Kidney glomerular epithelial cell (primary cell): ENCODE data around the gene MIEF1.
A peak's percentile ranks its signal among the peaks of the same experiment; 100 is the strongest.

Experiments used
- DNase-seq: peaks from one replicate; lab custom pipeline; 2025; lab: John Stamatoyannopoulos, UW

Gene MIEF1

GRCh38 chr22:39502109-39502788 lies at the start of gene MIEF1:
MIEF1 (plus strand) TSS chr22:39502290; CDS start chr22:39511295, 9,005 bp downstream.
- DNase-seq, result peak; percentile 84

GRCh38 chr22:39452740-39453040 lies 49.4 kb upstream of the MIEF1 start:
- DNase-seq, result no peak

GRCh38 chr22:39453765-39454378 lies 48.2 kb upstream of the MIEF1 start:
- DNase-seq, result no peak

DNA sequence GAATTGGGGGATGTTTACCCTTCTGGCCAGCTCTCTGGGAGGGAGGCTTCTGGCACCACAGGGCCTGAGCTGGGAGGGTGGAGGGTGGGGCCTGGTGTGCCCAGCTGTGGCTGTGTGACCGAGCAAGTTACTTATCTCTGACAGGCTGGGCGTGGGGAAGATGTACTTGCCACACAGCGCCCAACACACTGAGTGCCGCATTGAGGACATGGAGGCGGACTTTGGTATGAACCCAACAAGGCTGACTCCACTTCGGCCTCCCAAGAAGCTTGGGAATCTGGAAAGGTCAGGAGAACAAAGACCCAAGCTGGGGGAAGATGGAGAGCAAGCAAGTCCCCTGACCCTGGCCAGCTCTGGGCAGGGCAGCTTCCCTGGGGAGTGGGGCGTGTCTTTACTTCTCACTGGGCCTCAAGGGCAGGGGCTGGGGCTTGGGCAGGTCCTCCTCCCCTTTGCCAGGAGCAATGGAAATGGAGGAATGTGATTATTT lies 47.7 kb upstream of the MIEF1 start:
- DNase-seq, result no peak

DNA sequence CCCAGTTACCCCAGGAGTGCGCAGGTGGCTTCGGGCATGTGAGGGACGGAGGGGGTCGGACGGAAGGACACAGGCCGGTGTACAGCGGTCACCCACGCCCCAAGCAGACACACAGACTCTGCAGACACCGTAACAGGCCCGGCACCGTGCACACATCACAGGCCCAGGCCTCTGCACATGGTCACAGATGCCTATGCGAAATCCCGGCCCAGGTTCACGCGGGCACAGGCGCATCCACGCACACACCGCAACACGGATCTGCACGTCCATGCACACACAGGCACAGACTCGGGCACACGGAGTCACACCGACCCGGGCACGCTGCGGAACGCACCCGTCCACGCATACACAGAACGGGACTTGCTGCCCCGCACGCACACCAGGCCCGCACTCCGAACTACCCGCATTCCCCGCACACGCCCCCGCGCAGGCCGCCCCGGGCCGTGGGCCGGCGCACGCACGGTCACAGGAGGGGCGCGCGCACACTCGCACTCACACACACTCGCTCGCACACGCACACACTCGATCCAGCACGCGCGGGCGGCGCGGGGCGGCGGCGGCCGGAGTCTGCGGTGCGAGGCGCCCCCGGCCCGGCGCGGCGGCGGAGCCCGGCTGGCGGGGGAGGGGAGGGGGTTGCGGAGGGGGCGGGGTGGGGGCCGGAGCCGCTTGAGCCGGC lies 45.4 kb upstream of the MIEF1 start, which contains the start of gene MGAT3:
Gene MGAT3 (plus strand): TSS at position 491 of the 676 bp plus-strand sequence. CDS start 30,336 bp downstream, outside the sequence.
- no peak for DNase-seq

GRCh38 chr22:39457198-39457555 lies 44.9 kb upstream of the MIEF1 start:
- DNase-seq, result no peak

GRCh38 chr22:39457556-39458443 lies 44.3 kb upstream of the MIEF1 start:
- no peak for DNase-seq

DNA sequence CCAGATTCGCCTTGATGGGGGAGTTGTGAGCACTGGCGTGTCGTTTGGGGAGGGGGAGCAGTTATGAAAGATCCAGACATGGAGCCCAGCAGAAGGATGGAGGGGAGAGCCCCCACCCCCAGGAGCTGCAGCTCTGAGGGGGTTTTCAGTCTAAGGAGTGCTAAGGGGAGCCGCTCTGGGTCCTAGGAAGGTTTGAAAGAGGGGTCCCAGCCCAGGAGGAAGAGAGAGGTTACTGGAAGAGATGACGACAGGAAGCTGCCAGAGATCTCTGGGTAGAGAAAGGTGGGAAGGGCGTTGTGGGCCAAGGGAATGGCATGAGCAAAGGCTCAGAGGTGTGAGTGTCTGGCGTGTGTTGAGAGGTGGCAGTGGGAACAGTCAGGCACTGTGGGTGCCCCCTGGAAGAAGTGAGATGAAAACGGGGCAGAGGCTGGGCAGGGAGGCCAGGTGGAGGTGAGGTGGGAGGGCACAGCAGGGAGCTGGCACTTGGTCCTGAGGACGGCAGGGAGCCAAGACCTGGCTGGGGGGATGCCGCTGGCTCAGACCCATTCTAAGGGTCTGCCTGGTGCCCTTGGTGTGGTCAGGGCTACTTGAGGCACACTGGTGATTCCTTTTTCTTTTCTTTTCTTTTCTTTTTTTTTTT lies 43.5 kb upstream of the MIEF1 start:
- DNase-seq, result no peak

GRCh38 chr22:39459681-39460080 lies 42.4 kb upstream of the MIEF1 start:
- DNase-seq, result no peak

DNA sequence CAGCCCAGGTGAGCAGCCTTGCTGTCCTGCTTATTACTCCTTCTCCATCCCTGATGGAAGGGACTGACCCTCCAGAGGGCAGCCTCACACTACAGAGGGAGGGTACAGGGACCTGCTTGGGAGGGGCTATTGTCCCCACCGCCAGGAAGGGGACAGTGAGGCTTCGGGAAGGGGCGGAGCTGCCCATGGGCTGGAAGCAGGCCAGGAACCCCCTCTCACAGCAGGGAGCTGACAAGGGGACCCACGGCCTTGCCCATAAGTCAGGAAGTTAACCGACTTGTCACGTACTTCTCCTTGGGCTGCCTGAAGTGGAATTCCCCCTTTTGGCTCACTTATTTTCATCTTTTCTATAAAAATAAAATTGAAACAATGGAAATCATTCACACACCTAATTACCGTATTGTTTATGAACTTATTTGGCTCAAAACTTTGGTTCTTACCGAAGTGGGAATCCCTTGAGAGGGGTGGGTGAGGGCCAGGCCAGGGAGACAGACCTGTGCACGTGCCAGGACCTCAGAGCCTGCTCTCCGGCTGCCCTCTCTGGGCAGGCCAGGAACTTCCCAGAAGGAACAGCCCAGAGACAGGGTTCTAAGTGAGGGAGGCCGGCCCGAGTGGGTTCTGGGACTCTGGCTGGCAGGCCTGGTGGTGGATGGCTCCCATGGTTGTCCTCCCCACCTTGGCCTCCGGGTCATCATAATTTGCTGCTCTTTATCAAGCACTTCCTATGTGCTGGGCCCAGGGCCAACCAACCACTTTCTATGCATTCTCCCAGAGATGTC lies 39.5 kb upstream of the MIEF1 start:
- no peak for DNase-seq

- no peak for DNase-seq
Observed at GRCh38 chr22:39463277-39463676, 38.8 kb upstream of the MIEF1 start.

DNA sequence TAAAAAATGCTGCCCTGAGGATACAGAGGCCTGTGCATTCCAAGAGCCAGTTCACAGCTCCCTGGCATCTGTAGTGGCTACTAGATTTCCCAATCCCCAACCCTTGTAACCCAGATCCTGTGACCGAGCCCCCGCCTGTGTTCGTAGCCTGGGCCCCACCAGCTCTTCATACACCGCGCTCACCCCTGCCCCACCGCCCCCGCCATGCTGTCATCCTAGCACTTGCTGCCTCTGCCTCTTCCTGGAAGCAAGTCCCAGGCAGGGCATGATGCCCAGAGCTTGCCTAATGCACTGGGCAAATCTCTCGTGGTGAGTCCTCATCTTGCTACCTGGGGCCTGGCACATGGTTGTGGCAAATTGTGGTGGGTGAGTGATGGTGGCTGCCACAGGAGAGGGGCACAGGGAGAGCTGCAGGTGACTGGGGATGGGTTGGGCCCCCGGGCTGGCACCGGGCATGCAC lies 38.1 kb upstream of the MIEF1 start:
- DNase-seq, result no peak

DNA sequence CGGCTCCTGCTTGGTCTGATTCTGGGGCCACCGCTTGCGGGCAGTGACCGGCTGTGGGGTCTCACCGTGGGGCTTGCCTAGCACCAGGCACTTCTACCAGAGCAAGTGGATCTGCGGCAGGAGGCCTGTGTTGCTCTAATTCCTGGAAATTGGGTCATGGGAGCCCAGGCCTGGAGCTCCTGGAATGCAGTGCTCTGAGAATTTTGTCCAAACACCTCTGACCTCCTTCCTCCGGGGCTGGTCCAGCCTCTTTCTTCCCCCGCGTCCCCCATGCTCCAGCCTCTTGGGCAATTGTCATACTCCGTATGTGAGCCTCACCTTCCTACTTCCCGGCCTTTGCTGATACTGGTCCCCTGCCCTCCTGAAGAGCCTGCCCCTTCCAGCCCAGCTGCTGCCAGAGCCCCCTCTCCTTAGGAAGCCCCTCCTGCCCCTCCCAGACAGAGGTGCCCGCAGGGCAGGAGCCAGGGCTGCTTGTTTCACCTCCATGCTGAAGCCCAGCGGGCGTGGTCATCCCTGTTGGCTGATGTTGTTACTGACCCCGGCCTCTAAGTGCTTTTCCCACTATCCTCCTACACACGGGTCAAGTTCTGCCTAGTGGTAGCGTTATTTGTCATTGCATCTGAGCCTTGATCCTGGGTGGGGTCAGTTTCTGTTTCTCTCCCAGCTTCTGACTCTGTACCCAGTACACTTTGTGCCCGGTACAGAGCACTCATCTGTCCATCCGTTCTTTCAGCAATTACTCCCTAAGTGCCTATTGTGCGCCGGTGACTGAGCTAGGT lies 35.7 kb upstream of the MIEF1 start:
- no peak for DNase-seq

GRCh38 chr22:39467390-39467895 lies 34.6 kb upstream of the MIEF1 start:
- DNase-seq, result no peak

DNA sequence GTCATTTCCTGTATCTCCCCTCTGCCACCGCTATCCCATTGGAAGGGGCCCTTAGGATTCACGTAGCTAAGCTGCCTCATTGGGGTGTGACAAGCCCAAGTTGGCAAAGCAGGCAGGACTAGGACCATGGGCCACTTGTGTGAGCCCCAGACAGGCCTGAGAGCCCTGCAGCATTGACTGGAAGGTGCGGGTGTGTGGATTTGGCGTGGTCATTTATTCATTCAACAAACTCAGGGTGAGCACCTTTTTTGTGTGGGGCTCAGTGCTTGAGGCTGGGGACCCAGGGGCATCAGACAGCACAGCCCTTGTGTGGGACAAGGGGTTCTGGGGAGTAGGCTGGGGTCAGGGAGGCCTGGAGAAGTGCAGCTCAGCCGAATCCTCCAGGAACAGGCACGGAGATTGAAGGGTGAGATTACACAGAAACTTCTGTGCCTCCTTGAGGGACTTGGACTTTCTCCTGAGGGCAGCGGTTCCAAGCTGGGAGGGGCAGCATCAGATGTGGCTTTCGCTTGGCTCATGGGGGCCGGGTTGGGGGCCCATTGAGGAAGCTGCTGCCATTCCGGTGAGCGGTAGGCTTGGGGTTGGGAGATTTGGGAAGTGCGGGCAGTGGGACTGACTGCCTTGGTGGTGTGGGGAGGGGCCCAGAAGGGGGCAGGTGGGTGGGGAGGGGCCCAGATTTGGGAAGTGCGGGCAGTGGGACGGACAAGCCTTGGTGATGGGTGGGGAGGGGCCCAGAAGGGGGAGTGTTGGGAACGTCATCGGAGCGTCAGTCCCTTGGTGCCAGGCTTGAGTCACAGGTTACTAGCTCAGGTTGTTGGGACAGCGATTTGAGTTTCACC lies 33.4 kb upstream of the MIEF1 start:
- no peak for DNase-seq

- no peak for DNase-seq
Observed at GRCh38 chr22:39469326-39469680, 32.8 kb upstream of the MIEF1 start.

- DNase-seq, result no peak
Observed at GRCh38 chr22:39469681-39470450, 32.2 kb upstream of the MIEF1 start.
